ENCODE results near the gene TMEM72. TPM values are rescaled to one million over a fixed set of nuclear protein-coding genes. Genes with fewer than 3 reads are reported as not detected.

TMEM72 gene
- total and polyA plus RNA-seq, 2 donors (not counting 3 experiments of a cell fraction or from before 2014, with no cell fraction given): not detected

DNA sequence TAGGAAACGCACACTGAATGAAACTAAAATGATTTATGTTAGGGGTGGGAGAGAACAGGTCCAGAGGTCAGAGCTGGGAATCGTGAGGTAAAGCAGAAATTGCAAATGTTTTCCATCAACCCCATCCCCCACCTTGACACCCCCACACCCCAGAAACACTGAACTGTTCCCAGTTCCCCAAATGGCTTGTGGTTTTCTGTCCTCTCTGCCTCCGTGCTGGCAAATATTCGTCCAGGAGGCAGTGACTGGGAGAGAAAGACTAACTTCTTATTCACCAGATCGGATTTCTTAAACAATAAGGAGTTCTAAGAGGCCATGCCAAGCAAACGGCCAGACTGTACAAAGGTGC, 47.7 kb downstream of the TMEM72 start:
- peak overlapping the region; percentile 84 for H2AFZ ChIP-seq (ENCODE audit: low read depth, low read length)
- H3K27me3 ChIP-seq (ENCODE audit: control insufficient read depth in 2 of 2, insufficient read depth in 2 of 2, low read length in 2 of 2): no peaks in the 10 kb centered on the region
- intact Hi-C loops (cut with micrococcal nuclease): loop anchor here (1.0 kb wide), 2 partner anchors 16 to 42 kb away; no protein-coding TSS in a partner anchor
- dilution Hi-C loops (cut with MboI; ENCODE audit: extremely low pct_ligation_motif_present, low sequenced_read_pairs): no loop called here
- CTCF ChIA-PET: interaction anchor here (0.8 kb wide), 1 partner anchor 22 kb away, joined by 3 read pairs; no protein-coding TSS in a partner anchor
- H3K79me2 ChIP-seq (ENCODE audit: control insufficient read depth, insufficient read depth, low read length): no peaks in the 10 kb centered on the region
- no peak for DNase-seq (ENCODE audit: low read depth, low spot score)
- H3K4me3 ChIP-seq (replicated peaks in 1 of 3; ENCODE audit: insufficient read depth in 1 of 3, low read depth in 1 of 3, low read length in 3 of 3): peak overlapping the region; percentile 40 to 85 (median 74)
- H3K4me2 ChIP-seq (ENCODE audit: insufficient read depth, low read length): peak overlapping the region; percentile 65
- no peaks in the 10 kb centered on the region for H3K9me3 ChIP-seq (replicated peaks; ENCODE audit: control insufficient read depth, insufficient read depth, low read length)
- peaks cover 11% of the 10 kb centered on the region for H3K4me1 ChIP-seq (ENCODE audit: control insufficient read depth, extremely low read depth, insufficient read depth, low read length)
- peak overlapping the region; percentile 73 for H3K9ac ChIP-seq (replicated peaks; ENCODE audit: extremely low read depth, insufficient read depth, low read length)
- no peaks in the 10 kb centered on the region for H3K36me3 ChIP-seq (ENCODE audit: control insufficient read depth in 2 of 2, extremely low read depth in 1 of 2, insufficient read depth in 2 of 2, low read length in 2 of 2)
- H3K9me1 ChIP-seq (replicated peaks; ENCODE audit: control insufficient read depth, extremely low read depth, insufficient read depth, low read length): no peaks in the 10 kb centered on the region
- FAIRE-seq: no peak
- no TSS peak for BruUV-seq (replicated peaks)
- H3K27ac ChIP-seq (ENCODE audit: insufficient read depth, low read depth, low read length): peak overlapping the region; percentile 57
- H4K20me1 ChIP-seq (replicated peaks; ENCODE audit: control insufficient read depth, extremely low read depth, insufficient read depth, low read length): no peaks in the 10 kb centered on the region
- TF ChIP-seq JUN (IDR thresholded peaks at IDR 0.05; ENCODE audit: borderline replicate concordance, insufficient read depth, insufficient read length, low read depth) (no peak), POLR2A (IDR thresholded peaks at IDR 0.05; ENCODE audit: low read depth, low read length) (no peak), GATA2 (IDR thresholded peaks at IDR 0.05; ENCODE audit: insufficient read depth, insufficient read length, low read depth, low read length) (no peak), POLR2AphosphoS5 (IDR thresholded peaks at IDR 0.05; ENCODE audit: insufficient read depth, low read depth, low read length) (no peak), MYC (IDR thresholded peaks at IDR 0.05; ENCODE audit: low read depth, low read length) (no peak), EZH2 (IDR thresholded peaks at IDR 0.05; ENCODE audit: borderline replicate concordance, low read depth, low read length, severe bottlenecking) (no peak), FOS (IDR thresholded peaks at IDR 0.05; ENCODE audit: borderline replicate concordance, insufficient read depth, low read length) (no peak)
- TF ChIP-seq, protein P1, sequence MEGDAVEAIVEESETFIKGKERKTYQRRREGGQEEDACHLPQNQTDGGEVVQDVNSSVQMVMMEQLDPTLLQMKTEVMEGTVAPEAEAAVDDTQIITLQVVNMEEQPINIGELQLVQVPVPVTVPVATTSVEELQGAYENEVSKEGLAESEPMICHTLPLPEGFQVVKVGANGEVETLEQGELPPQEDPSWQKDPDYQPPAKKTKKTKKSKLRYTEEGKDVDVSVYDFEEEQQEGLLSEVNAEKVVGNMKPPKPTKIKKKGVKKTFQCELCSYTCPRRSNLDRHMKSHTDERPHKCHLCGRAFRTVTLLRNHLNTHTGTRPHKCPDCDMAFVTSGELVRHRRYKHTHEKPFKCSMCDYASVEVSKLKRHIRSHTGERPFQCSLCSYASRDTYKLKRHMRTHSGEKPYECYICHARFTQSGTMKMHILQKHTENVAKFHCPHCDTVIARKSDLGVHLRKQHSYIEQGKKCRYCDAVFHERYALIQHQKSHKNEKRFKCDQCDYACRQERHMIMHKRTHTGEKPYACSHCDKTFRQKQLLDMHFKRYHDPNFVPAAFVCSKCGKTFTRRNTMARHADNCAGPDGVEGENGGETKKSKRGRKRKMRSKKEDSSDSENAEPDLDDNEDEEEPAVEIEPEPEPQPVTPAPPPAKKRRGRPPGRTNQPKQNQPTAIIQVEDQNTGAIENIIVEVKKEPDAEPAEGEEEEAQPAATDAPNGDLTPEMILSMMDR (IDR thresholded peaks at IDR 0.05; ENCODE audit: extremely low read depth in 1 of 2, insufficient read depth in 1 of 2, low read depth in 1 of 2, low read length in 2 of 2): no peak
- TF ChIP-seq, protein P2, sequence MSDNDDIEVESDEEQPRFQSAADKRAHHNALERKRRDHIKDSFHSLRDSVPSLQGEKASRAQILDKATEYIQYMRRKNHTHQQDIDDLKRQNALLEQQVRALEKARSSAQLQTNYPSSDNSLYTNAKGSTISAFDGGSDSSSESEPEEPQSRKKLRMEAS (IDR thresholded peaks at IDR 0.05; ENCODE audit: insufficient read depth, insufficient read length): no peak
- POLR2A ChIA-PET: no interaction called here
